ENCODE measurements around the gene WDR76.

WDR76 gene

DNA sequence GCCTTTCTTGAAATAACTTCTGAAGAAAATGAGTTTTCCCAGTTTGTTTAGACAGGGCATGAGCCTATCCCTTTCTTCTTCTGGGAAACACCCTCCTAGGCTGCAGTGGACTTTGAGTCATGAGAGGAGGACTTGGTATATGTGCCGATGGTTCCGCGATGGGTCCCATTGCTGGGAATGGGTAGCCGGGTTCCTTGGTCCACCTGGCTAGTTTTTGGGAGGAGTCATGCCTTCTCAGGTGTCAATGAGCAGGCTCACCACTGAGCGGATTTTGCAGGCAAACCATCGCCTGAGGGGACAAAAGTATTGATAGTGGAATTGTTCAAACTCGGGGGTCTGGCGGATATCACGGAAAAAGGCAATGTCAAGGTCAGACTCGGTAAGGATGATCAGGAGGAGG, 46.8 kb downstream of the WDR76 start:
- ChIA-PET CTCF (interaction anchor here (1.0 to 1.4 kb wide), 2 partner anchors 16 to 30 kb away, joined by 3 to 4 read pairs; no protein-coding TSS in a partner anchor), POLR2A (no interaction called here)
- no peaks in the 10 kb centered on the region for H3K27me3 ChIP-seq (replicated peaks in 2 of 5; ENCODE audit: control insufficient read depth in 4 of 5, insufficient read depth in 5 of 5, low read length in 4 of 5)
- peaks cover 0 to 53% (median 13%) of the 10 kb centered on the region in 4 experiments for H3K36me3 ChIP-seq (ENCODE audit: control insufficient read depth in 4 of 4, insufficient read depth in 4 of 4, low read length in 3 of 4)
- 99% methylated on average over 10 of the region's 10 CpGs for WGBS (ENCODE audit: insufficient coverage)
- H3K9me3 ChIP-seq (ENCODE audit: control extremely low read depth in 1 of 5, control insufficient read depth in 4 of 5, insufficient read depth in 2 of 5, low read depth in 1 of 5, low read length in 4 of 5): no peaks in the 10 kb centered on the region
- no peak overlapping the region for H3K27ac ChIP-seq (ENCODE audit: insufficient read depth in 1 of 2, low read depth in 1 of 2, low read length in 2 of 2, poor library complexity in 1 of 2, severe bottlenecking in 2 of 2)
- no peak for DNase-seq
- H3K4me1 ChIP-seq (ENCODE audit: control extremely low read depth in 1 of 4, control insufficient read depth in 4 of 4, insufficient read depth in 4 of 4, low read length in 3 of 4): peaks cover 2 to 7% (median 4%) of the 10 kb centered on the region in 4 experiments
- no peak overlapping the region for H3K4me3 ChIP-seq (ENCODE audit: control insufficient read depth in 1 of 7, extremely low read depth in 1 of 7, insufficient read depth in 4 of 7, low read depth in 2 of 7, low read length in 6 of 7)

GRCh38 chr15:43876872-43877271, 50.1 kb downstream of the WDR76 start:
- ChIA-PET POLR2A (no interaction called here), CTCF (interaction anchor here (1.0 to 1.1 kb wide), 2 partner anchors 27 to 28 kb away, joined by 3 read pairs; no protein-coding TSS in a partner anchor)
- no peak for DNase-seq
- no peak overlapping the region for H3K4me3 ChIP-seq (ENCODE audit: control insufficient read depth in 1 of 7, extremely low read depth in 1 of 7, insufficient read depth in 4 of 7, low read depth in 2 of 7, low read length in 6 of 7)
- no peaks in the 10 kb centered on the region for H3K9me3 ChIP-seq (ENCODE audit: control extremely low read depth in 1 of 5, control insufficient read depth in 4 of 5, insufficient read depth in 2 of 5, low read depth in 1 of 5, low read length in 4 of 5)
- peaks cover 0 to 65% (median 15%) of the 10 kb centered on the region in 4 experiments for H3K36me3 ChIP-seq (ENCODE audit: control insufficient read depth in 4 of 4, insufficient read depth in 4 of 4, low read length in 3 of 4)
- H3K27me3 ChIP-seq (replicated peaks in 2 of 5; ENCODE audit: control insufficient read depth in 4 of 5, insufficient read depth in 5 of 5, low read length in 4 of 5): no peaks in the 10 kb centered on the region
- no peak overlapping the region for H3K27ac ChIP-seq (ENCODE audit: insufficient read depth in 1 of 2, low read depth in 1 of 2, low read length in 2 of 2, poor library complexity in 1 of 2, severe bottlenecking in 2 of 2)
- H3K4me1 ChIP-seq (ENCODE audit: control extremely low read depth in 1 of 4, control insufficient read depth in 4 of 4, insufficient read depth in 4 of 4, low read length in 3 of 4): no peaks in the 10 kb centered on the region
- 100% methylated on average over 2 of the region's 3 CpGs for WGBS (ENCODE audit: insufficient coverage)

GRCh38 chr15:43877371-43877770, 50.6 kb downstream of the WDR76 start:
- POLR2A ChIA-PET: no interaction called here
- no peaks in the 10 kb centered on the region for H3K4me1 ChIP-seq (ENCODE audit: control extremely low read depth in 1 of 4, control insufficient read depth in 4 of 4, insufficient read depth in 4 of 4, low read length in 3 of 4)
- no peak overlapping the region for H3K4me3 ChIP-seq (ENCODE audit: control insufficient read depth in 1 of 7, extremely low read depth in 1 of 7, insufficient read depth in 4 of 7, low read depth in 2 of 7, low read length in 6 of 7)
- no peak for DNase-seq
- H3K9me3 ChIP-seq (ENCODE audit: control extremely low read depth in 1 of 5, control insufficient read depth in 4 of 5, insufficient read depth in 2 of 5, low read depth in 1 of 5, low read length in 4 of 5): no peaks in the 10 kb centered on the region
- peaks cover 0 to 66% (median 15%) of the 10 kb centered on the region in 4 experiments for H3K36me3 ChIP-seq (ENCODE audit: control insufficient read depth in 4 of 4, insufficient read depth in 4 of 4, low read length in 3 of 4)
- CTCF ChIA-PET: interaction anchor here (1.0 kb wide), 1 partner anchor 27 kb away, joined by 3 read pairs; no protein-coding TSS in a partner anchor
- H3K27ac ChIP-seq (ENCODE audit: insufficient read depth in 1 of 2, low read depth in 1 of 2, low read length in 2 of 2, poor library complexity in 1 of 2, severe bottlenecking in 2 of 2): no peak overlapping the region
- no peaks in the 10 kb centered on the region for H3K27me3 ChIP-seq (replicated peaks in 2 of 5; ENCODE audit: control insufficient read depth in 4 of 5, insufficient read depth in 5 of 5, low read length in 4 of 5)
- WGBS (ENCODE audit: insufficient coverage): 100% methylated on average over 1 of the region's 4 CpGs

DNA sequence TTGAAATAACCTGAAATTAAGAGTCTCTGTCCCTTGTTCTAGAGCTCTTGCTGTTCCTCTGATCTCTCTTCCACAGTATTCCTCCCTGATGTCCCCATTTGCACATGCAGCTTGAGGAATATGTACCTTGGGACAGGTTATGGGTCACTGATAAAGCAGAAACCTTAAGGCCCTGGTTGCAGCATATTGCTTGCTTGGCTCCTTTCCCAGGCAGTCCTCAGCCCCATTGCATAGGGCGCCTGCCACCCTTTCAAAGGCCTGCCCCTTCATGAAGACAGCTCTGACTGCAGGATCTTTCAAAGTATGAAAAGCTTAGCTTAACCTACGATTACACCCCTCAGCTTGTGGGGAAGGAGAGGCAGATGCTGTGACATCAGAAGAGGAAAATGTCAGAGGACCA, 51.6 kb downstream of the WDR76 start:
- H3K4me1 ChIP-seq (ENCODE audit: control extremely low read depth in 1 of 4, control insufficient read depth in 4 of 4, insufficient read depth in 4 of 4, low read length in 3 of 4): no peaks in the 10 kb centered on the region
- H3K27ac ChIP-seq (ENCODE audit: insufficient read depth in 1 of 2, low read depth in 1 of 2, low read length in 2 of 2, poor library complexity in 1 of 2, severe bottlenecking in 2 of 2): no peak overlapping the region
- H3K27me3 ChIP-seq (replicated peaks in 2 of 5; ENCODE audit: control insufficient read depth in 4 of 5, insufficient read depth in 5 of 5, low read length in 4 of 5): no peaks in the 10 kb centered on the region
- DNase-seq: no peak
- no peak overlapping the region for H3K4me3 ChIP-seq (ENCODE audit: control insufficient read depth in 1 of 7, extremely low read depth in 1 of 7, insufficient read depth in 4 of 7, low read depth in 2 of 7, low read length in 6 of 7)
- peaks cover 0 to 62% (median 12%) of the 10 kb centered on the region in 4 experiments for H3K36me3 ChIP-seq (ENCODE audit: control insufficient read depth in 4 of 4, insufficient read depth in 4 of 4, low read length in 3 of 4)
- ChIA-PET POLR2A (no interaction called here), CTCF (interaction anchor here (1.0 to 2.2 kb wide), 3 partner anchors 10 to 13 kb away, joined by 3 to 9 read pairs (median 4); no protein-coding TSS in a partner anchor)
- H3K9me3 ChIP-seq (ENCODE audit: control extremely low read depth in 1 of 5, control insufficient read depth in 4 of 5, insufficient read depth in 2 of 5, low read depth in 1 of 5, low read length in 4 of 5): no peaks in the 10 kb centered on the region
- 100% methylated on average over 2 of the region's 2 CpGs for WGBS (ENCODE audit: insufficient coverage)

DNA sequence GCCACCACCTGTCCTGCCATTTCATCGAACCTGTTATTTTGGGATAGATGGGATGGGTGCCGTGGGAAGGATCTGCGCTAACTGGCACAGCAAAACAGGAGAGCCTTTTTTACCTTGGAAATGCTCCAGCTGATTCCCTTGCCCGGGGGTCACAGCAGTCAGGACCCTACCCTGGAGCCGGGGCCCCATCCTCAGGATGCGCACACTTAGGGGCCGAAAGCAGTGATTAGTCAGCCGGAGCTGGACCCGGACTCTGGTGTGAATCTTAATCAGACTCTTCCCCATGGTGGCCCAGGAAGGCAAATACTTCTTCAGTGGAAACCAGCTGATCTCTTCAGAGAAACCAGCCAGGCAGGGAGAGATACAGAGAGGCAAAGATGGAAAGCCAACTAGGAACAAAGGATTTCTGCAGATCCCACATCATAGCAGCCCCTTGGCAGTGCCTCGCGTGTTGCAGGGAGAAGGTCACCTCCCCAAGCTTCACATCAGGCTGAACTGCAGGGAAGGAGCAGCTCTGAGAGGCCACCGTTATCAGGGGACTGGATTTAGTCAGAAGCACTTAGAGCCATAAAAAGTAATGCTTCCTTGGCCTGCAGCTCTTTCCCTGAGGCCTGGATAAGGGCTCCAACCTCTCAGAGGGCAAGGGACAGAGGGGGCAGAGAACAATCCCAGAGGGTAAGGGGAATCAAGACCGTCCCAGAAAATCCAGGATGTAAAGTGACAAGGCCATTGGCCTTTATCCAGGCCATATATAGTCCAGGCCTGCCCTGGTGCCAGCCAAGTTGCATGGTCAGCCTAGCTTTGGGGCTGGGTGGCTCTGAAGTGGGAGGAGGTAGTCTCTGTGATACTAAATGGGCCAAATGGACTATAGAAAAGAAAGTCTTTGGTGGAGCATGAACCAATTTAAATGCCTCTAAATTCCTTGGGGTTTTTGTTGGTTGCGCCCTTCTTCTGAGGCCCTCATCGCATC, 52.9 kb downstream of the WDR76 start:
- CTCF ChIA-PET: interaction anchor here (0.7 to 2.2 kb wide), 3 partner anchors 9 to 663 kb away, joined by 3 to 9 read pairs (median 4); no protein-coding TSS in a partner anchor
- POLR2A ChIA-PET: interaction anchor here (0.6 kb wide), 1 partner anchor 336 kb away, joined by 6 read pairs; no protein-coding TSS in a partner anchor
- H3K4me3 ChIP-seq (ENCODE audit: control insufficient read depth in 1 of 7, extremely low read depth in 1 of 7, insufficient read depth in 4 of 7, low read depth in 2 of 7, low read length in 6 of 7): no peak overlapping the region

GRCh38 chr15:43880406-43881194, 53.8 kb downstream of the WDR76 start:
- Histone ChIP-seq H3K9me3 (ENCODE audit: control extremely low read depth in 1 of 5, control insufficient read depth in 4 of 5, insufficient read depth in 2 of 5, low read depth in 1 of 5, low read length in 4 of 5) (no peaks in the 10 kb centered on the region), H3K27ac (ENCODE audit: insufficient read depth in 1 of 2, low read depth in 1 of 2, low read length in 2 of 2, poor library complexity in 1 of 2, severe bottlenecking in 2 of 2) (no peak overlapping the region), H3K27me3 (replicated peaks in 2 of 5; ENCODE audit: control insufficient read depth in 4 of 5, insufficient read depth in 5 of 5, low read length in 4 of 5) (no peaks in the 10 kb centered on the region), H3K36me3 (ENCODE audit: control insufficient read depth in 4 of 4, insufficient read depth in 4 of 4, low read length in 3 of 4) (peaks cover 0 to 60% (median 9%) of the 10 kb centered on the region in 4 experiments), H3K4me1 (ENCODE audit: control extremely low read depth in 1 of 4, control insufficient read depth in 4 of 4, insufficient read depth in 4 of 4, low read length in 3 of 4) (no peaks in the 10 kb centered on the region), H3K4me3 (ENCODE audit: control insufficient read depth in 1 of 7, extremely low read depth in 1 of 7, insufficient read depth in 4 of 7, low read depth in 2 of 7, low read length in 6 of 7) (no peak overlapping the region)
- CTCF ChIA-PET: interaction anchor here (1.3 kb wide), 1 partner anchor 548 kb away, joined by 3 read pairs; no protein-coding TSS in a partner anchor
- 100% methylated on average over 3 of the region's 5 CpGs for WGBS (ENCODE audit: insufficient coverage)
- POLR2A ChIA-PET: no interaction called here
- DNase-seq: no peak

More for the DNA sequence above, 52.9 kb downstream of the WDR76 start:
- H3K9me3 ChIP-seq (ENCODE audit: control extremely low read depth in 1 of 5, control insufficient read depth in 4 of 5, insufficient read depth in 2 of 5, low read depth in 1 of 5, low read length in 4 of 5): no peaks in the 10 kb centered on the region
- no peaks in the 10 kb centered on the region for H3K27me3 ChIP-seq (replicated peaks in 2 of 5; ENCODE audit: control insufficient read depth in 4 of 5, insufficient read depth in 5 of 5, low read length in 4 of 5)
- H3K27ac ChIP-seq (ENCODE audit: insufficient read depth in 1 of 2, low read depth in 1 of 2, low read length in 2 of 2, poor library complexity in 1 of 2, severe bottlenecking in 2 of 2): no peak overlapping the region
- WGBS (ENCODE audit: insufficient coverage): 97% methylated on average over 14 of the region's 15 CpGs
- DNase-seq: no peak
- H3K4me1 ChIP-seq (ENCODE audit: control extremely low read depth in 1 of 4, control insufficient read depth in 4 of 4, insufficient read depth in 4 of 4, low read length in 3 of 4): no peaks in the 10 kb centered on the region
- H3K36me3 ChIP-seq (ENCODE audit: control insufficient read depth in 4 of 4, insufficient read depth in 4 of 4, low read length in 3 of 4): peaks cover 0 to 60% (median 9%) of the 10 kb centered on the region in 4 experiments

Measured in common myeloid progenitor, CD34-positive (primary cell).